22Rv1 (cell line): ENCODE measurements around the gene LINGO3.

ENCODE experiments used
- H3K27ac ChIP-seq: fragments of 450-650 bp; 2 replicates; pipeline ENCODE4 v1.5.1; 2017
- ZFX ChIP-seq: fragments of 450-650 bp; IDR thresholded peaks from 2 replicates; pipeline ENCODE4 v1.6.1; 2017; ENCODE audit warnings: antibody characterized with exemption, borderline replicate concordance
- TF ChIP-seq, protein P1 (sequence below): fragments of 450-650 bp; IDR thresholded peaks from 2 replicates; pipeline ENCODE4 v1.5.1; 2017; ENCODE audit warnings: mild to moderate bottlenecking

The LINGO3 gene

DNA sequence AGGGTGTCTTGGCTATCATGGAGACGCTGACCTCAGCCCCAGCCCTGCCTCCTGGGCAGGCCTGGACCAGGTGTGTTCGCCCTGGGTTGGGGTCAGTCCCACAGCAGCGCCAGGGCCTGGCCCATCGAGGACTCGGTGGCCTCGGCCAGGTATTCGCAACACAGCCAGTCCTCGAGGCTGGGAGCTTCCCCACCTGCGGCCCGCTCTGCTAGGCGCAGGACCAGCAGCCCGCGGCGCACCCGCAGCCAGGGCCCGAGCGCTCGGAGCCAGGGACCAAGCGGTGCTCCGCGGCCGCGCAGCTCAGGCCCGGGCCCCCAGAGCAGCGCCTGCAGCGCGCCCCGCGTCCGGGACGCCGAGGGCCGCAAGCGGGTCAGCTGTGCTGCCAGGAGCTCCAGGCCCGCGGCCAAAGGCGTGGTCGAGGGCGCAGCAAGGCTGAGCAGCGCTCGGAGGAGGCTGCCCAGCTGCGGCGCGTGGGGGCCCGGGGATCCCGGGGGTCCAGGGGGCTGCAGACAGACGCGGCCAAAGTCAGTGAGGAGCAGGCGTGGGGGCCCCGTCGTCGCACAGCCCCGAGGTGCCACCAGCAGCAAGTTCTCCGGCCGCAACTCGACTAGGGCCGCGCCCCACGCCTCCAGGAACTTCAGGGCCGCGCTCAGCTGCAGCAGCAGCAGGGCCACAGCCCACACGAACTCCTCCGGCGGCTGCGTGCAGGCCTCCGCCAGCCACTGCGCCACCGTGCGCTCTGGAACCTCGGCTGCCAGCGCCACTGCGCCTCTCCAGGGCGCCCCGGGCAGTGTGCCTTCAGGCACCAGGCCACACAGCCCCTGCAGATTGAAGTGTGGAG, 32.1 kb downstream of the LINGO3 start:
- TF ChIP-seq, protein P1, sequence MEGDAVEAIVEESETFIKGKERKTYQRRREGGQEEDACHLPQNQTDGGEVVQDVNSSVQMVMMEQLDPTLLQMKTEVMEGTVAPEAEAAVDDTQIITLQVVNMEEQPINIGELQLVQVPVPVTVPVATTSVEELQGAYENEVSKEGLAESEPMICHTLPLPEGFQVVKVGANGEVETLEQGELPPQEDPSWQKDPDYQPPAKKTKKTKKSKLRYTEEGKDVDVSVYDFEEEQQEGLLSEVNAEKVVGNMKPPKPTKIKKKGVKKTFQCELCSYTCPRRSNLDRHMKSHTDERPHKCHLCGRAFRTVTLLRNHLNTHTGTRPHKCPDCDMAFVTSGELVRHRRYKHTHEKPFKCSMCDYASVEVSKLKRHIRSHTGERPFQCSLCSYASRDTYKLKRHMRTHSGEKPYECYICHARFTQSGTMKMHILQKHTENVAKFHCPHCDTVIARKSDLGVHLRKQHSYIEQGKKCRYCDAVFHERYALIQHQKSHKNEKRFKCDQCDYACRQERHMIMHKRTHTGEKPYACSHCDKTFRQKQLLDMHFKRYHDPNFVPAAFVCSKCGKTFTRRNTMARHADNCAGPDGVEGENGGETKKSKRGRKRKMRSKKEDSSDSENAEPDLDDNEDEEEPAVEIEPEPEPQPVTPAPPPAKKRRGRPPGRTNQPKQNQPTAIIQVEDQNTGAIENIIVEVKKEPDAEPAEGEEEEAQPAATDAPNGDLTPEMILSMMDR, result no peak
- TF ChIP-seq ZFX, result no peak
- peak overlapping the region; percentile 17; the same call in 1 of the 2 replicates for H3K27ac ChIP-seq

DNA sequence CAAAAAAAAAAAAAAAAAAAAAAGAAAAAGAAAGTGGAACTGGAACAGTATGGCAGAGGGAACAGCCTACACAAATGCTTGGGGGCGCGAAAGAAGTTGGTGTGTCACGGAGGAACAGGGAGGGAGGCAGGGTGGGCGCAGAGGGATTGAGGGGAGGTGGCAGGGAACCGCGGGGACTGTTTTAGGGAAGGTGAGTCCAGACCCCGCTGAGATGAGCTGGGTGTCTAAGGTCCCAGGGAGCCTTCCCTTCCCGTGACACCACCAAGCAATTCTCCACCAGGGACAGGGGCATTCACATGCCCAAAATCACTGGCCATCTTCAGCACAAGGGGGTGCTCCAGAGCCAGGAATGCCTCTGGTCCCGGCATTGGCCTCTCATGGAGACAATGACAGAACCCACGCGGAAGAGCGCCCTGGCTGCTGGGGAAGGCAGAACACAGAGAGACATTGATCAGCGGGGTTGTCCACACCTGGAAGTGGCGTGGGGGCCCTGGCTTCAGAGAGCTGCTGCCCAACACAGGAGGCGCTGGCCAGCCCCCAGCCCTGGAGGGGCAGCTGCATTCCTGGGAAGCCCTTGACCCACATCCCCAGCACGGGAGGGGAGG, 32.9 kb downstream of the LINGO3 start:
- peak overlapping the region; percentile 17; the same call in 1 of the 2 replicates for H3K27ac ChIP-seq
- TF ChIP-seq, protein P1, result peak; percentile 62
- TF ChIP-seq ZFX, result no peak

DNA sequence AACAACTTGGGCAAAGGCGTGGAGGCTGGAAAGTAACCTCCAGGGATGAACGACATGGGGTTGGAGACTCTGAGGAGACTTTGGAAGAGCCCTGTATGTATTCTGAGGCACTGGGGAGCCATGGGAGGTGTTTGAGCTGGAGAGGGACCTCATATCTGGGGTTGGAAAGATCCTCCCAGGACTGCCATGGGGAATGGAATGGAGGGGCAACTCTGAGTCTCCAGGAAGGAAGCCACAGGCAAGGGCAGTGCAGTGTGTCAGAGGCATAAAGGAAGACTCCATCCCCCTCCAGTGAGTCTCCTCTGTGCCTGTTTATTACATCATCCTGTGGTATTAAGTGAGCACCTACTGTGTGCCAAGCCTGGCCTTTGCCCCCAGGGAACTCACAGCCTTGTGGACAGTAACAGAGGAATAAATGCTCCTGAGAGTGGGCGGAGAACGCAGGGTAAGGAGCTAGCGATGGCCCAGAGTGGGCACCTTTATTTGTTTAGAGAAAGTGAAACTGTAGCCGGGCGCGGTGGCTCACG, 33.7 kb downstream of the LINGO3 start:
- peak overlapping the region; percentile 92 for H3K27ac ChIP-seq
- TF ChIP-seq, protein P1, result no peak
- no peak for TF ChIP-seq ZFX

DNA sequence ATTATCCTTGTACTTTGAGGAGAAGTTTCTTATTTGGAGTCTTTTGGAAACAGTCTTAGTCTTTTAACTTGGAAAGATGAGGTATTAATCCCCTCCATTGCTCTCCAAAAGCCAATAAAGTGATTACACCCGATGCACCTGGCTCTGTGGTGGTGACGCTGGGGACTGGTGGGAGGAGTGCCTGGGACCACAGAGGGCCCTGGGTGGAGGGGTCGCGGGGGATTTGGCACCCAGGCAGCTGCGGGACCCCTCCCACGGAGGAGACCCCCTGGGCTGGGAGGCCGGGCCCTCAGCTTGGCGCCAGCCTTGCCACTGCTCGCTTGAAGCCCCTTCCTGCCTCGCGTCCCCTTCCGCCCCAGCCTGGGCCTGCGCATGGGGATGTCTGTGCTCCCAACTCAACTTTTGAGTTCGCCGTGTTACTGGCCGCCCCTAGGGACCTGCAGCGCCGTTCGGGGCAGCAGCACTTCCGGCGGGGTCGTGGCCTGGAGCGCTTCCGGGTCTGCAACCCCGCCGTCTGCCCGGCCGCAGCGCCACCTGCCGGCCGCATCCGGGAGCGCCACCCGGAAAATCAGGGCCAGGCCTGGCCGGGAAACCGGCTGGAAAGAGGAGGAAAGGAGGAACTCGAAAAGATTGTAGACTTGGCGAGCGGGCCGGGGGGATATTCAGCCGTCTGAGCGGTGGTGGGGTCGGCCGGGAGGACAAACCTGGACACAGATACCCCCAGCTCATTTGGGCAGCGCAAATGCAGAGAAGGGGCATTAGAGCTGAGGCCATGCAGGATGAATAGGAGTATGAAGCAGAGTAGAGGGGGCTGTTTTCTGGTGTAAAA, 34.4 kb downstream of the LINGO3 start:
- peak overlapping the region; percentile 92 for H3K27ac ChIP-seq

DNA sequence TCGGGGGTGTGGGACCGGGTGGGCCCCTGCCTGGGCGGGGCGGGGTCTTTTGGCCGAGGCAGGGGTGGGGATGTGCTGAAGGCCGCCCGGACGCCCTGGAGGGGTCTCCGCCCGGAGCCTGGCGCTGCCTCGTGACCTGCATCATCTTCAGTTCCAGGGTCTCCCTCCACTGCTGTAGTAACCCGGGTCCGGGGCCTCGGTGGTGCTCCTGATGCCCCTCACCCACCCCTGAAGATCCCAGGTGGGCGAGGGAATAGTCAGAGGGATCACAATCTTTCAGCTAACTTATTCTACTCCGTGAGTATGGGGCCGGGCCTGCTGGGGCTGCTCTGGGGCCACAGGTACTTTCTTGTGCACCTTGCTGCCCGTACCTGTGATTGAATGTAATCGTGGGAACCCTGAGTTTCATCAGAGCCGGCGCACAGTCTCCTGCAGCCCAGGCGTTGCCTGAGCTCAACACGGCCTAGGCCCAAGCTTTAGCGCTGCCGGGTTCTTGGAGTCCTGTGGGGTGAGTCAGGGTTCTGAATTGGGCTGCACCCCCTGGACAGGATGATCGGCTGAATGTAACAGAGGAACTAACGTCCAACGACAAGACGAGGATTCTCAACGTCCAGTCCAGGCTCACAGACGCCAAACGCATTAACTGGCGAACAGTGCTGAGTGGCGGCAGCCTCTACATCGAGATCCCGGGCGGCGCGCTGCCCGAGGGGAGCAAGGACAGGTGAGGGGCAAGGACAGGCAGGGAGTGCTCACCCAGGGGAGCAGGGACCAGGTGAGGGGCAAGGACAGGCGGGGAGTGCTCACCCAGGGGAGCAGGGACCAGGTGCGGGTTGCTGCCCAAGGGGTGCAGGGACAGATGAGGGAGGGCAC, 36.5 kb downstream of the LINGO3 start:
- TF ChIP-seq, protein P1, result no peak
- no peak for TF ChIP-seq ZFX
- peak overlapping the region; percentile 92 for H3K27ac ChIP-seq

More for the DNA sequence above, 34.4 kb downstream of the LINGO3 start:
- TF ChIP-seq, protein P1, result peak; percentile 98
- TF ChIP-seq ZFX, result no peak
